GM04503 (cell line): ENCODE measurements around the gene TBX4.

Experiments
- DNase-seq: peaks from one replicate; pipeline ENCODE4 v3.0.0-alpha.2; 2012; ENCODE audit warnings: low read depth

TBX4 gene

DNA sequence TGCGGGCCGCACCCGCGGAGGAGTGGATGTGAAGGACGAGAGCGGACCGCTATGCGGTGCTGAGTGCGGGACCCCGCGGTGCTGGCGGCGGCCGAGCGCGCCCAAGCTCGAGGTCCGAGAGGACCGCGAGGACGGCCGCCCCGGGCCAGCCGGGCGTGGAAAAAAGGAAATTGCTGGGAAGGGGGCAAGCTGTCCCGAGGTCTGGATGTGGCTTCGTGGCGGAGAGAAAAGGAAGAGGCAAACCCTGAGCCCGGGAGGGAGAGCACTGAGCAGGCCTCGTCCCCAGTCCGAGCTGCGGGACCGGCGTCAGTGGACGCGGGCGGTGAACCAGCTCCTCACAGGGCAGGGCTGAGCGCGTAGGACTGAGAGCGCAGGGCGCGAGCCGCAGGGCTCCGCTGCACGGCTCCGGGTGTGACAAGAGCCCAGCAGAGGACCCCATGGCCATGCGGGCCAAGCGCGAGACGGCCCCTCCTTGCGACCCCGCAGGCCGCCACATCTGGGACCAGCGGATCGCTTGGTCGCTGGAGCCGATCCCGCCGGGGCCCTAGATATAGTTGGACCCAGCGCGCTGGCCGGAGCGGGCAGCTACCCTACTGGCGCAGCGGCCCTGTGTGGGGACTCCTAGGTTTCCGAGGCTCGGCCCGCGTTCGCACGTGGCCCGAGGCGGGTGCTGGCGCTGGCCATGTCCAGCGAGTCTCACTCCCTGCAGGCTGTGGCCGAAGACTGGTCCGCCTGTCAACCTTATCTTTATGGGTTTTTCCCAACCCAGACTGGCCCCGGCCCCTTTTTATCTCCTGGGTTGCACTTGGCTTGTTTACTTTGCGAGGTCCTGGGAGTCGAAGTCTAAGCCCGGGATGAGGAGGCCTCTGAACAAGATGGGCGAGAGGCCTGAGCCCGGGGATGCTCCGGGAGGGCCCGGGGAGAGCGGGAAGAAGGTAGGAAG lies 2.4 kb downstream of the TBX4 start:
- DNase-seq, result no peak

DNA sequence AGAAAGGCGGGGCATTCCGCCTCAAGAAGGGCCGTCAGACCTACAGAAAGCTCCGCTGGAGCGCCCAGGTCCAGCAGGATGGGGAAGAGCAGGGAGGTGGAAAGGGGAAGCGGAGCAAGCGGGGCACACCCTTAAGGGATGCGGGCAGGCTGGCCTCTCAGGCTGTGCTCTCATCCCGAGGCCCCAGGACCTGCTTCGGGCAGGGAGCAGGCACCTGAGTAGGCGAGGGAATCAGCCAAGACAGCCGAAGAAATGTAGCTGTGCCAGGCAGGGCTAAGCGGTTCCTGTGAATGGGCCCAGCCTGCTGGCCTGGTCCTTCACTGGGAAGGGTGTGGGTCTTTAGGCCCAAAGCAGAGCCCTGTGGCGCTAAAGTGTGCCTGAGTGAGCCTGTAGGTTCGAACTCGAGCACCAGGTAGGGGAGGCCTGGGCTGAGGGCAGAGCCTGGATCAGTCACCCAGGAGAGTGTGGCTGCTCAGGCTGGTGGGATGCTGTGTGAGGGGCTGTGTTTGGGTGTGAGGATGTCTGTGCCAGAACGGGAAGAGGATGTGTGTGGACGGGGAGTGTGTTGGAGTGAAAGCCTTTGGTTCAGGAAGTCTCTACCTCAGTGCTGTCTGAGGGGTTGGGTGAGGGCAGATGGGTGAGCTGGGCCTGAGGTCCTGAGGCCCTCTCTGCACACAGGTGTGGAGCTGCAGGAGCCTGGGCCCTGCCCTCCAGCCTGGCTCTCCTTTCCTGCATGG lies 3.3 kb downstream of the TBX4 start:
- DNase-seq, result no peak

DNA sequence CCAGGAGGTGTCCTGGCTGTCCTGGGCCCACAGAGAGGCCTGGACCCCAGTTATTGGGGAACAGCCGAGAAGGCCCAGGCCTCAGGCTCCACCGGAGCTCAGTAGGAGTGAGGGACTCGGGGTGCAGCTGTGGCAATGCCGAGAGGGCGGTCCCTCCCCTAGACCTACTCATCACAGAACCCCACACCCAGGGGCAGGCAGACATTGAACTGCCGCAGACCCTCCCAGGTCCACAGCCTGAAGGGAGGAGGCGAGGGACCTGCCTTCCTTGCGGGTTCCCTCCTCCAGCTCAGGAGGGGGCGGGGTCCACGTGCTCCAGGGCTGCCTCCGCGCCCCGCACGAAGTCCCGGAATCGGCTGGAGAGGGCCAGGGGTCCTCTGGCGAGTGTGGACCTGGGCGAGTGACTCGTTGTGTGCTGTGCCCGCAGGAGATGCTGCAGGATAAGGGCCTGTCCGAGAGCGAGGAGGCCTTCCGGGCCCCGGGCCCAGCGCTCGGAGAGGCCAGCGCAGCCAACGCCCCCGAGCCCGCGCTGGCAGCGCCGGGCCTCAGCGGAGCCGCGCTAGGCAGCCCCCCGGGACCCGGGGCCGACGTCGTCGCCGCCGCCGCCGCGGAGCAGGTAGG lies 3.9 kb downstream of the TBX4 start:
- DNase-seq, result no peak

DNA sequence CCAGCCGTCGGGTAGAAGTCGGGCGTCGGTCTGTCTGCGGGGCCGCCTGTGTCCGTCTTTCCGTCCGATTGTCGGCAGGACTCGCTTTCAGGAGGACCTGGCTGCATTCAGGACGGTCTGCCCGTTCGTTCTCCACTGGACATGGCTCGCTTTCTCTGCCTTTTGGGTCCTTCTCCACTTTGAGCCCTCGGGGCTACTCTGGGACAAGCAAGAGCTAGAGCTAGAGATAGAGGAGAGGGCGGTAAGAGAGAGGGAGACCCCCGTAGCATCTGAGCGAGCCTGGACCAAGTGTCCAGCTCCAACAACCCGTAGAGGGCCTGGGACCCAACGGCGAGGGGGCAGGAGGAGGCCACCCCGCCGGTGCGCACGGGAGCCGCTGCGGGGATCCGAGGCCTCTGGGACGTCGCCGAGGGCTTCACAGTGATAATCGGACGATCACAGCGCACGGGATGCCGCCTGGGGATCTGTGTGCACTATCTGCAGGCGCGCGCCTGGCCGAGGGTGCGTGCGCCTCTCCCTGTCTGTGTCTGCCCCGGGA lies 4.5 kb downstream of the TBX4 start:
- DNase-seq, result no peak

DNA sequence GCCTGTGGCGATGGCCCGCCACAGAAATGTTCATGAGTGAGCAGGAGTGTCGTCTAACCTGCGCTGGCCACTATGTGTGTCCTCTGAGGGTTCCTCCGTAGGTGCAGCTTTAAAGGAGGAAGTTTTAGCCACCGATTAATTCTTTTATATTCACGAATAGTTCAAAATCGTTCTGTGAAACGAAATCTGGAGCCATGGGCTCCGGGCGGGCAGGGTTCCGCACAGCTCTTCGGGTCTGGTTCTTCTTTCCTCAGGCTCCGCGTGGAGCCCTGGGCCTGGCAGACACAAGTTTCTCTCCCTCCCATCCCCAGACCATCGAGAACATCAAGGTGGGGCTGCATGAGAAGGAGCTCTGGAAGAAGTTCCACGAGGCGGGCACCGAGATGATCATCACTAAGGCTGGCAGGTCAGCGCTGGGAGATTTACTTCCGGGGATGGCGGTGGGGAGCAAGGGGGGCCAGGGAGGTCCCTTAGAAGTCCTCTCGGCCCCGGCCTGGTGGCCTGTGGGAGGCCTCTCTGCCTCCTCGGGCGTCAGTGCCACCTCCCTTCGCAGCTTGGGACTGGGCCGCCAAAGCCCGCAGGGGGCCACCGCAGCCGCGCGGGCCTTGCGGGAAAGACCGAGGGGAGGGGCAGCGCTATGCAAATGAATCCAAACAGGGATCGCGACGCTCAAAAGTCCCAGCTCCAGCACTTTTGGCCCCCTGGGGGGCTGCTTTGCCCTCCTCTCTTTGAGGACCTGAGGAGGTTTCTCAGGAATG lies 5.2 kb downstream of the TBX4 start:
- no peak for DNase-seq

DNA sequence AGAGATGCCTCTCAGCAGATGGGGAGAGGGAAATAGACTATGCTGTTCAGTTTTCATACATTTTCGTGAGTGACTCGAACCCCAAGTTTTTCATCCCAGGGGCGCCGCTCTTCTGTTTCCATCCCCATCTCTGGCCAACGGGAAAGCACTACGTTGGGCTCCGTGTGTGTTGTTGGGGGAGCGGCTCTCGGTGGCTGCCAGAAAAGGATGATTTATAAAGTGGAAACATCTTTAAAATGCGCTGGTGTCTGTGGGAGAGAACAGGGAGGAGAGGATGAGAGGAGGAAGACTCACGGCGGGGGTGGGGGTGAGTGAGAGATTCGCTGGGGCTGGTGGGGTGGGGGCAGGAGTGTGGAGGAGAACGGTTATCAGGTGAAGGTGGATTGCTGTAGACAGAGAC lies 5.8 kb downstream of the TBX4 start:
- no peak for DNase-seq

DNA sequence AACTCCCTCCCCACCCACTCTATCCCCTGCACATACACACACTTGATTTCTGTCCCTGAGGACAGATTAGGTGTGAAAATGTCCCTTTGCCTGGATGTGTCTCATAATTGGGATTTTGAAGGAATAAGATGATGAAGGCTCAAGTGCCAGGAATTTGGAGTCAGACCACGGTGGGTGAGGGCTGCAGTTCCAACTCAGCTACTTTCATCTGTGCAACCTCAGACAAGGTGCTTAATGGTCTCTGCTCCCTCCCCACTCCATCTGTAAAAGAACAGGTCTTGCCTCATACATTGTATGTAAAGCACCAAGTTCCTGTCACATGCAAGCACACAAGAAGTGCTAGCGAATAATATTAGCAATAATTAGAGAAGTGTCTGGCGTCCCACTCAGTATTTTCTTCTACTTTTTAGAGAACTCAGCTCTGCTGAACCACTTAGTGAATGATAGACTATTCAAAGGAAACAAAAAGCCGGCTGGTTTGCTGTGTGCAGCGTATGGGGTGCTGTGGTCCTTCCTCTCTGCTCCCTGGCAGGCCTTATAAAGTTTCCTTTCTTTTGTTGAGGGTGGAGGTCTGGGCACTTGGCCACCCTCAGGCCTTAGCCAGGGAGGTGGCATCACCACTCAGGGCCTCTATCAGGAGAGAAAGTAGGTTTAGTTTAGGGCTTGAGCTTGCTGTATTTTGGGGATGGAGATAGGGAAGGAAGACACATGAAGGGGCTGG lies 6.4 kb downstream of the TBX4 start:
- DNase-seq, result no peak

DNA sequence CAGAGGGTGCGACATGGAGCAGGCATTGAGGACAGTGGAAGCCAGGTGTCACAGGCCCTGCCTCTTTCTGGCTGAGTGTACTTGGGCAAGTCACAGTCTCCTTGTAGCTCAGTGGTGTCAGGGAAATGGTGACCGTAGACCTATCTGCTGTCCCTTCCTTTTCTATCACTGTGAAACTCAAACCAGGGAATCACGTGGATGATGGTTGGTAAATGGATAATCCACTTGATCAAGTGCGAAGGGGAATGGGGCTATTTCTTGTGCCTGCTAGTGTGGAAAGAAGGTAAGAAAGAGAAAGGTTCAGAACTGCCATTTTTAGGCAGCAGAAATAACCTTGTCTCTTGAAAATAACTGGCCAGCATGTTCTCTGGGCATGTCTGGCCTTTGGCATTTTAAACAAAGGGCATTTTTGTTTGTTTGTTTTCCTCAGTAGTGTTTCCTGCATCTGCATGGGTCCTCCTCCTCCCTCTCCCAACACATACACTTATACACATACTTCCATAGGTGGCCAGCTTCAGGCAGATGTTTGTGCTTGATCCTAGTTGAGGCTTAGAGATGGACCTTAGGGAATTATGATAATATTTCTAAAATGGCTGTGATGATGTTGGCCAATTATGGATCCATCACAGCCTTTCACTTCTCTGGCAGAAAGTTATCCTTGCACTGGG lies 7.1 kb downstream of the TBX4 start:
- no peak for DNase-seq

DNA sequence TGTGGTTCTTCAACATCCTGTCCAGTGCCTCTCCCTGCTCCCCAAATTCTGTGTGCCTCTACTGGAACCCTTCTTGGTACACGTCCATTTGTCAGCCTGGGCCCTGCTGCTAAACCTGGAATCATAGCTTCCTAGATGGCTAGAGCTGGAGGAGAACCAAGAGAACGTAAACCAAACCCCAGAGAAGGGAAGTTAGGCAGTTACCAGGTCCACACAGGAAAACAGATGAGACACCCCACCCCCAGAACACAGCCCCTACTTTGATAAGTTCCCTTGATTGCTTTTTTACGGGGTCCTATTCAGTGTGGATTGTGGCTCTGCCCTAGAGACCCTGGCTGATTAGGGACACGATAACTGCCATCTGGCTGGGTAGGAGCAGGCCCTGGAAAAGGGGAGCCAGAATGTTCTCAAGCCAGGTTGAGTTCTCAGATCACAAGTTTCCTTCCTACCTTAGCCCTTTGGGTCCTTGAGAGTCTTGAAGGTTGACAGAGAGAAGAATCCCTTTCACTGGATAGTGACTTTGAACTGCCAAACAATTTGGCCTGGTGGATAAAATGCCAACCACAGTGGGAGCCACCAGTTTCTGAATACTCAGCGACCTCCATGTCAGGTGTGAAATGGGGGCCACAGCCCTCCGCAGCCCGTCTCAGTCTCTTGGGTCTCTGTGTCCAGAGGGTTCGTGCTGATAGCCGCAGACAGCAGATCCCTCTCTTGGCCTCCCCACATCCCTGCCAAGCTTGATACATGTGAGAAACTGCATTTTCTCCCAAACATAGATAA lies 7.9 kb downstream of the TBX4 start:
- DNase-seq, result no peak

DNA sequence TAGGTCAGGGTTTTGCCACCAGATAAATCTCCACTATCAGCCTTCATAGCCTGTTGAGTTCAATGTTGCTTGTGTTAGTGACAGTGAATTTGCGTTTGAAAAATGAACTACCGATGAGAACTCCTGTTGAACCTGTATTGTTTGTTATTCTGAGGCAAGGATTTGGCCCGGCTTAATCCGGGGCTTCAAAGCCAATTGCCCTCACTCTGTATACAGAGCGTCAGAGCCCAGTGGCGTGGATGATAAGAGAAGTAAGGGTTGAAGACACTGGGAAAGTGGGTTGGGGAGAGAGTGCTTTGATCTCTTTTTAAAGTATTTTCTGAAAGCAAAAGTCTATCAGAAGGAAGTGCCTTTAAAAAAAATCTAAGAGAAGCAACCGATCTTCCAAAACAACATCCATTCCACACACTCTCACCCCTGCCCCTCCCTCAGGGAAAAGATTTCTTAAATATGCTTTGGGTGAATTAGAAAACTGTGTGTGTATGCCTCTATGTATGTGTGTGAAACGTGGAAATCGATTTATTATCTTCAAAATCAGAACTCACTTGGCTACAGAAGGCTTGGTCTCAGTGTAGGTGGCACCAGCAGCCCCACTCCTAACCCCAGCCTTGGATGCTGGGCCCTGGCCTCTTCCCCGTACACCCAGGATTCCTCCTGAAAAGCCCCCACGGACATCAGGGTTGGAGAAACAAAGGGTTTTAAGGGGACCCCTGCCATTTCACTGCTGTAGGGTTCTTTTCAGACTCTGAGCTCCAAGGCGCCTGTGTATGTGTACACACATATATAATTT lies 8.8 kb downstream of the TBX4 start:
- no peak for DNase-seq

DNA sequence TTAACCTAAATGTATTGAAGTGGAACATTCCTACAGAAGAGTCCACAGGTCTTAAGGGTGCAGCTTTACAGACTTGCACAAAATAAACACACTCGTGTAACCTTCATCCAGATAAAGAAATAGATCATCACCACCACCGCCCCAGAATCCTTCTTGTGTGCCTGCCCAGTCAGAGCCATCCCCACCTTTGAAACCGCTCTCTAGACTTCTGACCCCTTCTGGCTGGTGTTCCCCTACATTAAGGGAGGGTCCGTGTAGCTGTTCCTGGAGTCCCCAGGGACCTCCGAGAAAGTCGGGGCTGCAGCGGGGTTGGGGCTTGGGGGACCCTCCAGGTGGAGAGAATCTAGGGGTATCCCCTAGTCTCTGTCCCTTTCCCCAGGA lies 9.4 kb downstream of the TBX4 start:
- DNase-seq, result no peak

DNA sequence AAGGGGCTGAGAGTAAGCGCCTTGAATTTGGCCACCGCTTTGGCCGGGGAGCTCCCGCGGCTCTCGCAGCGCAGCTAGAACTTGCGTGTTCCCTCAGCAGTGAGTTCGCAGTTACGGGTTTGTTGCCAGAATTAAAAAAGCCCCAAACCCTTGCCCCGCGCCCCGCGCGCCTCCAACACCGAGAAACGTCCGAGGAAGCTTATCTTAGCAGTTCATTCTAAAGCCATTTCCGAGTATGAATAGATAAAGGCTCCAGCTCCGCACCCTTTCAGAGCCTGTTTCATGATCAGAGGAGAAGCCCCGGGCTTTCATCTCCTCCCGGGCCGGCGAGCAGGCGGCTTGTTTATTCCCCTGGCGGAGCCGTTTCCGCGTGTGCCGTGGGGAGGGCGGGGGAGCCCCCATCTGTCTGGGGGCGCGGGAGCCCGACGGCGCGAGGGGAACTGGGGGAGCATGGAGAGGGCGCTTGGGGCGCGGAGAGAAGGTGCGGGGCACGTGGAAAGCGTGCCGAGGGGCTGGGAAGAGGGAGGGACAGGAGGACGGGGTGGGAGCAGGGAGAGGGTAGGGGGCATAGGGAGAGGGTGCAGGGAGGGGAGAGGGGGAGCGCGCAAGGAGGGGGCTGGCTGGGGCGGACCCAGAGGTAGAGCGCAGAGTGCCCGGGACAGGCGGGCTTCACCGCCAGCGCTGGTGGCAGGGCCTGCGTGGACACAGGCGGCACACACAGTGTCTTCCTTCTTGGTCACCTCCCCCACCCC lies 9.9 kb downstream of the TBX4 start:
- DNase-seq, result no peak

DNA sequence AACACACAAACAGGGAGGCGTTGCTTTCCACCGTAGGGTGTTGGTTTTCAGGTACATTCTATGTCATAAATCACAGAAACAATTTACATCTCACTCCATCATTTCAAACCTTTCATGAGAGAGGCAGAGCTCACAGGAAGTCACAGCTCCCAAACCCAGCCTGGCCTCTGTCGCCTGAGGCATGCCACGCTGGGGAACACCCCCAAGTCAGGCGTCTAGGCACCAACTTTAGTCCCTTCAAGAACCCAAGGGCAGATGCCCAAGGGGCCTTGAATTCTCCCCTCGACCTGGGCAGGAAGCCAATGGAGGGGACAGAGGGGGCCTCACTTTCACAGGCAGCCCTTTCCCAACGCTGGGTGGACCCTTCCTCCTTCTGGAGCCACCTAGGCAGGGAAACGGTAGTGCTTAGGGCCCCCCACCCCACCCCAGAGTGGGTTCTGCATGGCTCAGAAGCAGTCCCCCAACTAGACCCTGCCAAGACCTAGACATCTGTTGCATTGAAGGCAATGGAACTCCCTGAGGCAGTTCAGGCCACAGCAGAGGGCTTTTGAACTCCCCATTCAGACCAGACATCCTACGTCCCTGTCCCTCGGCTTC lies 10.6 kb downstream of the TBX4 start:
- no peak for DNase-seq

DNA sequence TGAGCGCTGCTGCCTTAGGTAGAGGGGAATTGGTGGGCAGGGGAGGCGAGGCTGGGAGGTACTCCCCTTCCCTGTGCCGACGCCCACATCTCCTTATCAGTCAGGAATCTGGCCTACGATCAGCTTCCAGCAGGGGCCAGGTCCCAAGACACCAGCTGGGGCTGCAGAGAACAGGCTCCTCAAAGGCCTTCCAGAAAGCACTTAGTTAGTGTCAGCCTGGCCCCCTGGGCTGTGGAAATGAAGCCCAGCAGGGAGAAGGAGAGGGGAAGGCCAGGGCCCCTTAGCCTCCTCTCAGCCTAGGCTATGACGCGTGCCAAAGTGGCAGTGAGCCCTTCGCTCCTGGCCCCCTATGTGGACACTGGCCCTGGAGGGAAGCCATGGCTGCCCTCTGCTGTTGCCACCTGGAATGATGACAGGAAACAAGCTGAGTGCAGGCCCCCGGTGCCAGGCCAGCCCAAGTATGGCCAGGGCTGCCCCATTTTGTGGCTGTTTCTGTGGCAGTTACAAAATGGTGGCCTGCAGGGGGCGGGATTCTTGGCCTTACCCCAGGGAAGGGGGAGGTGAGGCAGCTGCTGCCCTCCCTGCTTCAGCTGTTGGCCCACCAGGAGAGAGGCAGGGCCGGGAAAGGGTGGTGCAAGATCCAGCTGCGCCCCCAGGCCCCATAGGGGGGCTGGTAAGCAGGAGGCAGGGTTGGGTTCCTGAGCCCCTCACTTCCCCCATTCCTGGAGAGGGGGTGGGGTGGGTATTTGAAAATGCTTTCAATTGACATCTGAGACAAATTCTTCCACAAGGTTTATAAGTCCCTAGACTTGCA lies 11.3 kb downstream of the TBX4 start:
- DNase-seq, result no peak

DNA sequence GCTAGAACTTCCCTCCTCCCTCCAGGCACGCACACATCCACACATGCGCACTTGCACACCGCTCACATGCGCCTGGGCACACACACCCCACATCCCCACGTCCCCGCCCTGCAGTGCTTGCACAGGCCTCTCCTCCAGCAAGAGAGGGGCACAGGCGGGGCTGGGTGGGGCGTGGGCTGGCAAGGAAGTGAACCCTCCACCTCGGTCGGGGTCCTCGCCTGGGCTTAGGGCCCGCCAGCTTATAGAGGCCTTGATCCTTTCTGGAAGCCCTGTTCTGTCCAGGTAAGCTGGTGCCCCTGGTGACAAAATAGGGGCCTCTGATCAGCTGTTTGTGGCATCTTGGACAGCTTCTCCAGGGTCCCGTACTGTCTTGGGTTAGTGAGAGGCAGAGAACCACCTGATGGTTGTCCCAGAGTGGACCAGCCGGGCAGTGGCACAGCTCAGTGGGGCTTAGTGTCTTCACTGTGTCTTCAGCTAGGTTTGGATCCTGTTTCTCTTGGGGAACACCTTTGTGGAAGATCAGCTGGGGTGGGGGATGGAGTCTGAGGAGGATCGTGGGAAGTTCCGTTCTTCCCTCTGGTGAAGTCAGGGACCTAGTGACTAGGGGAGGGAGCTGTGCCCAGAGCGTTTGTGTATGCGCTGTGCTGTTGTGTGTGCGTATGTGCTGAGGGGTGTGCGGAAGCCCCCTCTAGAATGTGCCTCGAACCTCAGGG lies 12.1 kb downstream of the TBX4 start:
- no peak for DNase-seq

DNA sequence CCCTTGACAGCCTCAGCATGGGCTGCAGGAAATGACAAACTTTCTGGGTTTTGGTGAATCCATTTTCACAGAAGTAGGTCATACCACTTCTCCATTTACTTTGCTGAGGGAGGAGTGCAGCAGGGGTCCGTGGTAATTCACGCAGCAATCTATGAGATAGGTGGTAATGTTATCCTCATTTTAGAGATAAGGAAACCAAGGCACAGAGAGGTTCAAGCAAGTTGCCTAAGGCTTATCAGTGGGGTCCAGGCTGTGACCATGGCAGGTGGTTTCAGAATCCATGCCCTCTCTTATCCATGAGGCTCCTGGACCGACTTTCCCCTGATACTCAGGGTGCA lies 12.6 kb downstream of the TBX4 start:
- DNase-seq, result no peak
